GM21825 (cell line): Measurements from ENCODE around the gene ITIH4.

Source experiments
- ATAC-seq: cut with Tn5 transposase; IDR thresholded peaks from one replicate; pipeline ENCODE4 v1.9.1; 2021; ENCODE audit warnings: mild to moderate bottlenecking, moderate library complexity; ENCODE audit not compliant: unreplicated experiment

The ITIH4 gene

DNA sequence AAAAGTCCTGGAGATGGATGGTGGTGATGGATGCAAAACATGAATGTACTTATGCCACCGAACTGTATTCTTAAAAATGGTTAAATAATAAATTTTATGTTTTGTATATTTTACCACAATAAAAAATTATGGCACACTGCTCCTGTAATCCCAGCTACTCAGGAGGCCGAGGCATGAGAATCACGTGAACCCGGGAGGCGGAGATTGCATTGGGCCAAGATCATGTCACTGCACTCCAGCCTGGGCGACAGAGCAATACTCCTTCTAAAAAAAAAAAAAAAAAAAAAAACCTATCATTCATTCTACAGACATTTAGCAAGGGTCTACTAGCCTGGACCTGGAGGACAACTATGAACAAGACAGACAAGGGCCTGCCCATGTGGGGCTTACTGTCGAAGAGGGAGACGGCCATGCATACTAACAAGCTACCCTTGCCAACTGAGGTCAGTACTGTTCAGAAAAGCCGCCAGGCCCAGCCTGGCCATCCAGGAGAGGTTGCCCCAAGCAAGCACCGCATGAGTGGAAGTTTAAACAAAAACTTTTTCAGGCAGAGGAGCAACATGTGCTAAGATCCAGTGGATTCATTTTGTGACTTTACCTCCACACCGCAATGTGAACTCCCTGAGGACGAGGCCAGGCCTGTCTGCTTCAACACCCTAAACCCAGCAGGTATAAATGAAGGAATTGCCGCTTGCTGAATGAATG lies 57.0 kb downstream of the ITIH4 start:
- ATAC-seq, result no peak

DNA sequence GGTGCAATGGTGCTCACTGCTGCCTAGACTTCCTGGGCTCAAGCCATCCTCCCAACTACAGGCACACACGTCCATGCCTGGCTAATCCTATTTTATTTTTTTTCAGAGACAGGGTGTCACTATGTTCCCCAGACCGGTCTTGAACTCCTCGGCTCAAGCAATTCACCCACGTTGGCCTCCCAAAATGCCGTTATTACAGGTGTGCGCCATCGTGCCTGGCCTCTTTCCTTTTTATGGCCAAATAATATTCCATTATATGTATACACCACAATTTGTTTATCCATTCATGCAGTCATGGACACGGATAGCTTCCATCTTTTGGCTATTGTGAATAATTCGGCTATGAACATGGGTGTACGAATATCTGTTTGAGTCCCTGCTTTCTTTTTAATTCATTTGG lies 58.8 kb downstream of the ITIH4 start:
- no peak for ATAC-seq

DNA sequence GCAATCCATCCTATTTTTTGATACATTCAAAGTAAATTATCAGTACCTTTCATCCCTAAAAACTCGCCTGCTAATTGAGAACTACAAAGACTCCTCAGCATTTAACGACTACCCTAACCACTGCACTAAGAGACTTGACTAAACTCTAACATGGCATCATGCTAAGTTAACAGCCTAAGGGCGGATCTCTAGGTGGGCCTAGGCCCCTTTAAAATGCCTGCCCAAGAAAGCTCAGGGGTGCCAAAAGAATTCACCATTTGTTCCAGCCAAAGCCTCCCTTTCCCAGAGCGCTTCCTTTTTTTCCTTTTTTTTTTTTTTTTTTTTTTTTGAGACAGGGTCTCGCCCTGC lies 59.2 kb downstream of the ITIH4 start:
- no peak for ATAC-seq

DNA sequence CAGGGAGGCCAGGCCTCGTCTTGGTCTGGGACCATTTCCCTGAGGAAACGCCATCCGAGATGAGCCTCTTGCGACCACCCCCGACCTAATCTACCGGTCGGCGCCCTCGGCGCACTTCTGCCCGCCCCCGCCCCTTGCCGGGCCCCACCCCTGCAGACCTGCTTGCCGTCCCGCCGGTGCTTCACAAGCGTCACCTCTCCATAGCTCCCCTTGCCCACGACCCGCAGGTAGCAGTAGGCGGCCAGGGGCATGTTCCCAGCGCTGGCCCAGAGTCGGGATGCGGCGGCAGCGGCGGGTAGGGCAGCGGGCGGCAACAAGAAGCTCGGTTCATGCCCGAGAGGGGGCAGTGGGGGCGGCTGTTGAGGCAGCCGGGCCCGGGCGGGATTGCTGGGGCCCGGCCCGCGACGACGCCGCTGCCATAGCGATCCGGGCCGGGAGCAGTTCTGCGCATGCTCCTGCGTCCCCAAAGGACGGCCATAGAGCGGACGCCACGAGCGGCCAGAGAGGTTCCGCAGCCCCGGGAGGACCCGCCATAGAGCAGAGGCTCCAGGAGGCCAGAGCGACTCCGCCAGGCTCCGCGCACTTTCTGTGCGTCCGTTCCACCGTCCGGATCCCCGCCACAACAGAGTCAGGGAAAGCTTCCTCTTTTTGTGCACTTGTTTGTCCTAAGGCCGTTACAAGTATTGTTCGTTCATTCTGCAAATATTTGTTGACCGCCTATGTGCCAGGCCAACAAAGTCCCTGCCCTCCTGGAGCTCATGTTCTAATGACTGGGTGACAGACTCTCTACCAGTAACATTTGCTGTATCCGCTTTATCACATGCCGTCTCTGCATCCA lies 59.8 kb downstream of the ITIH4 start, which contains the start of gene NEK4:
TSS of gene NEK4 (minus strand) at position 445 of the 838 bp plus-strand sequence. CDS start at position 251, 194 bp downstream.
- ATAC-seq, result peak; percentile 92

DNA sequence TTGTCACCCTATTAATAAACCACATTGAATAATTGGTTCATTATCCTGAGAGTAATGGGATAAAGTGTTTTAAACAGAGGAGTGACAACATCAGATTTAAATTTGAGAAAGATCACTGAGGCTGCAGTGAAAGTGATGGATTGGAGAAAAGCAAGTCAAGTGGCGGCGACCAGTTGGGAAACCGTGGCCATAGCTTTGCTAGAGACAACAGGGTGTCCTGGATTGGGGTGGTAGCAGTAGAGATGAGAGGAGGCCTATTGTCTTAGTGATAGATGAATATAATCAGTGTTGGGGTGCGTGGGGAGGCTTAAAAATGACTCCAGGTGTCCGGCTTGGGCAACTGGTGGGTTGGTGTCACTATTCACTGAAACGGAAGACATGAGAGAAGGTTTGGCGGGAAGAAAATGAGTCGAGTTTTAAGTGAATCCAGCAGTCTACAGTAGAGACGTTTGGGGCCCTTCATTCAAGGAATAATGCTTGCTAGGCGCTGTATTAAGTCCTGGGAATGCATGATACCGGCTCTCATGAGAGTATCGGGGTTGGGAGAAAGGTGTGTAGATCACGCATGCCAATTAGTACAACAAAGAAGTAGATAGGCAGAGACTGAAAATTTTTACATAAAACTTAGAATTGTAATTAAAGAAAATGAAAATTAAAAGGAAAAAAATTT lies 60.6 kb downstream of the ITIH4 start:
- ATAC-seq, result no peak

DNA sequence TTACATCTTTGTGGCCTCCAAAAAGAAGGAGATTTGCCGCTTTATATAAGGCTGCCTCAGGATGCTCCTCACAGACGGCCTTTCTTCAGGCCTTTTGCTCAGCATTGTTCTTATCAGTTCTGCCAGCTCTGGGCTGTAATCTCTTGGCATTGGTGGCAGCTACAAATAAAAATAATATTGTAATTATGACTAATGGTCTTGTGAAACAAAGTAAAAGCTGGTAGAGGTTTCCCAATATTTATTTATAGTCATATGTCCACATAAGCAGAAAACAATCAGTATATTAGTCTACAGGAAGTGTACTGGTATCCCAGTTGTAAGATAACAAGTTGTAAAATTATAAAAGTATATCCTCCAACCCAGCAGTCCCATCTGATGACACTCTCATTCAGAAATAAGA lies 67.0 kb downstream of the ITIH4 start:
- ATAC-seq, result no peak
